KMS-11 (cell line): ENCODE data around the gene TSPAN13.

Source experiments
- H2AFZ ChIP-seq: fragments of 200-600 bp; sonication (generic); 2 replicates; pipeline ENCODE4 v1.6.1; 2016; ENCODE audit warnings: antibody characterized with exemption, mixed run types, low read depth
- H3K27ac ChIP-seq: fragments of 200-600 bp; sonication (generic); 2 replicates; pipeline ENCODE4 v1.6.1; 2016; ENCODE audit warnings: mild to moderate bottlenecking, mixed run types
- H3K27me3 ChIP-seq: fragments of 200-600 bp; sonication (generic); 2 replicates; pipeline ENCODE4 v1.6.1; 2017; ENCODE audit warnings: mild to moderate bottlenecking, low read depth, mixed run types, moderate library complexity; ENCODE audit not compliant: insufficient read depth
- H3K36me3 ChIP-seq: fragments of 200-600 bp; sonication (generic); 2 replicates; pipeline ENCODE4 v1.6.1; 2017; ENCODE audit warnings: mild to moderate bottlenecking, mixed run types; ENCODE audit not compliant: insufficient read depth
- H3K4me1 ChIP-seq: fragments of 200-600 bp; sonication (generic); 2 replicates; pipeline ENCODE4 v1.6.1; 2016; ENCODE audit warnings: mild to moderate bottlenecking, low read depth, mixed run types; ENCODE audit not compliant: poor library complexity, severe bottlenecking
- H3K4me2 ChIP-seq: fragments of 200-600 bp; sonication (generic); 2 replicates; pipeline ENCODE4 v1.7.0; 2016; ENCODE audit warnings: mild to moderate bottlenecking, mixed run types
- H3K4me3 ChIP-seq: fragments of 200-600 bp; sonication (generic); IDR thresholded peaks from 2 replicates; pipeline ENCODE4 v1.6.1; 2017; ENCODE audit warnings: low read depth, low read length, mixed read lengths; ENCODE audit not compliant: insufficient read depth
- H3K79me2 ChIP-seq: fragments of 200-600 bp; sonication (generic); 2 replicates; pipeline ENCODE4 v1.6.1; 2016; ENCODE audit warnings: low read depth, mixed run types; ENCODE audit not compliant: insufficient read depth
- H3K9ac ChIP-seq: fragments of 200-600 bp; sonication (generic); 2 replicates; pipeline ENCODE4 v1.6.1; 2016; ENCODE audit warnings: mild to moderate bottlenecking, mixed run types
- H4K20me1 ChIP-seq: fragments of 200-600 bp; sonication (generic); 2 replicates; pipeline ENCODE4 v1.6.1; 2016; ENCODE audit warnings: mild to moderate bottlenecking, mixed run types; ENCODE audit not compliant: insufficient read depth
- CTCF ChIP-seq: fragments of 200-600 bp; sonication (generic); conservative IDR thresholded peaks from 2 replicates; pipeline ENCODE4 v1.6.1; 2017; ENCODE audit warnings: low read depth, mild to moderate bottlenecking, antibody characterized with exemption, low read length, moderate library complexity, mixed read lengths

Gene TSPAN13

GRCh38 chr7:16785321-16785720, 31.8 kb downstream of the TSPAN13 start:
- Histone ChIP-seq H2AFZ (no peak overlapping the region), H3K79me2 (no peaks in the 10 kb centered on the region)

GRCh38 chr7:16785846-16786245, 32.3 kb downstream of the TSPAN13 start:
- no peak overlapping the region for H3K9ac ChIP-seq
- no peaks in the 10 kb centered on the region for H3K27me3 ChIP-seq
- no peaks in the 10 kb centered on the region for H3K36me3 ChIP-seq
- H3K4me1 ChIP-seq, result no peaks in the 10 kb centered on the region
- no peak overlapping the region for H2AFZ ChIP-seq
- H3K79me2 ChIP-seq, result no peaks in the 10 kb centered on the region
- H3K4me3 ChIP-seq, result no peak overlapping the region
- no peaks in the 10 kb centered on the region for H4K20me1 ChIP-seq
- no peak for TF ChIP-seq CTCF
- no peak overlapping the region for H3K27ac ChIP-seq
- H3K4me2 ChIP-seq, result no peak overlapping the region

More at GRCh38 chr7:16785321-16785720, 31.8 kb downstream of the TSPAN13 start:
- Histone ChIP-seq H3K27me3 (no peaks in the 10 kb centered on the region), H4K20me1 (no peaks in the 10 kb centered on the region), H3K9ac (no peak overlapping the region), H3K4me2 (no peak overlapping the region), H3K4me1 (no peaks in the 10 kb centered on the region), H3K27ac (no peak overlapping the region), H3K36me3 (no peaks in the 10 kb centered on the region), H3K4me3 (no peak overlapping the region)
- no peak for TF ChIP-seq CTCF

- Histone ChIP-seq H4K20me1 (no peaks in the 10 kb centered on the region), H3K36me3 (no peaks in the 10 kb centered on the region), H3K9ac (no peak overlapping the region), H2AFZ (no peak overlapping the region), H3K4me3 (no peak overlapping the region), H3K27me3 (no peaks in the 10 kb centered on the region), H3K4me2 (no peak overlapping the region), H3K4me1 (no peaks in the 10 kb centered on the region), H3K79me2 (no peaks in the 10 kb centered on the region), H3K27ac (no peak overlapping the region)
- TF ChIP-seq CTCF, result no peak
Measured at GRCh38 chr7:16786257-16786656, 32.7 kb downstream of the TSPAN13 start.

- Histone ChIP-seq H3K27me3 (no peaks in the 10 kb centered on the region), H4K20me1 (no peaks in the 10 kb centered on the region), H2AFZ (no peak overlapping the region), H3K4me2 (no peak overlapping the region), H3K27ac (no peak overlapping the region), H3K36me3 (no peaks in the 10 kb centered on the region), H3K4me1 (no peaks in the 10 kb centered on the region), H3K79me2 (no peaks in the 10 kb centered on the region), H3K9ac (no peak overlapping the region), H3K4me3 (no peak overlapping the region)
- TF ChIP-seq CTCF, result no peak
Measured at GRCh38 chr7:16787127-16787526, 33.6 kb downstream of the TSPAN13 start.
